RWPE2 (cell line): ENCODE results near the gene NKX2-4.
"Not testable (repeated sequence)": the region's sequence is repeated elsewhere in the genome, so short reads cannot be mapped to it uniquely, and the experiment has no call there.

ENCODE experiments used
- ATAC-seq: fragments of 200-7000 bp; cut with Tn5 transposase; 3 replicates; pipeline ENCODE4 v1.9.1; 2021; ENCODE audit warnings: low read depth
- DNase-seq: peaks from one replicate; pipeline ENCODE4 v3.0.0-alpha.2; 2020; ENCODE audit warnings: low spot score
- H3K27ac ChIP-seq: fragments of 450-650 bp; 2 replicates; pipeline ENCODE4 v1.5.1; 2017; ENCODE audit warnings: mild to moderate bottlenecking; ENCODE audit not compliant: poor library complexity, severe bottlenecking
- H3K27me3 ChIP-seq: fragments of 250-450 bp; sonication (Bioruptor Pico); 2 replicates; pipeline ENCODE4 v1.5.1; 2021; ENCODE audit warnings: mild to moderate bottlenecking, moderate library complexity; ENCODE audit not compliant: insufficient read depth, poor library complexity, severe bottlenecking
- H3K36me3 ChIP-seq: fragments of 250-450 bp; sonication (Bioruptor Pico); 2 replicates; pipeline ENCODE4 v1.5.1; 2020; ENCODE audit warnings: low read depth, mild to moderate bottlenecking, moderate library complexity
- H3K4me1 ChIP-seq: fragments of 250-450 bp; sonication (Bioruptor Pico); 2 replicates; pipeline ENCODE4 v1.5.1; 2021; ENCODE audit warnings: mild to moderate bottlenecking, moderate library complexity; ENCODE audit not compliant: insufficient read depth, poor library complexity, severe bottlenecking
- H3K4me3 ChIP-seq: fragments of 250-450 bp; sonication (Bioruptor Pico); 2 replicates; pipeline ENCODE4 v1.5.1; 2021; ENCODE audit warnings: mild to moderate bottlenecking, moderate library complexity; ENCODE audit not compliant: severe bottlenecking
- H3K9me3 ChIP-seq: fragments of 250-450 bp; sonication (Bioruptor Pico); 2 replicates; pipeline ENCODE4 v1.5.1; 2021; ENCODE audit warnings: mild to moderate bottlenecking, moderate library complexity; ENCODE audit not compliant: severe bottlenecking
- CTCF ChIP-seq: fragments of 450-650 bp; IDR thresholded peaks from one replicate; pipeline ENCODE4 v1.5.1; 2017; ENCODE audit warnings: mild to moderate bottlenecking, moderate library complexity; ENCODE audit not compliant: poor library complexity, severe bottlenecking

NKX2-4 gene

DNA sequence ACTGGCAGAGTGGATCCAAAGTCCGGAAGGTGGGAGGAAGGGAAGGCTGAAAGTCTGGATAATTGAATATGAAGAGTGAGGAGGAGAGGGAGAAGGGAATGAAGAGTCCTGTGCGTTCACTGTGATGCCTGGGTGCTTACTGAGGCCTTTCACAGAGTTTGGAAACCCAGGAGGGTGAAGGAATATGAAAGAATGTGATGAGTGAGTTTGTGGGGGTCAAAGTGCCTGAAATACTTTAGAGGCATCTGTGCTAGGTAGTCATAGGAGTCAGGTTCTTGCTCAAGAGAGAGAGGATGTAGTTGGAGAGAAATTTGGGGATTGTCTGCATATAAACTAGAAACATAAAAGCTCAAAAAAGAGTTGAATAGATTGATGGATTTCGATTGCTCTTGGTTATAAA, 20.7 kb downstream of the NKX2-4 start:
- Histone ChIP-seq H3K36me3 (peaks cover 35% of the 10 kb centered on the region), H3K27me3 (no peaks in the 10 kb centered on the region), H3K9me3 (no peaks in the 10 kb centered on the region), H3K4me3 (no peak overlapping the region), H3K27ac (no peak overlapping the region), H3K4me1 (no peaks in the 10 kb centered on the region)
- TF ChIP-seq CTCF = no peak
- DNase-seq (no peak), ATAC-seq (no peak; the same call in 2 of the 3 replicates)

GRCh38 chr20:21373436-21373835, 23.9 kb downstream of the NKX2-4 start:
- no peak for DNase-seq
- ATAC-seq = no peak
- Histone ChIP-seq H3K27ac (no peak overlapping the region), H3K9me3 (no peaks in the 10 kb centered on the region), H3K4me1 (no peaks in the 10 kb centered on the region), H3K27me3 (no peaks in the 10 kb centered on the region), H3K36me3 (peaks cover 40% of the 10 kb centered on the region), H3K4me3 (no peak overlapping the region)
- TF ChIP-seq CTCF = no peak

DNA sequence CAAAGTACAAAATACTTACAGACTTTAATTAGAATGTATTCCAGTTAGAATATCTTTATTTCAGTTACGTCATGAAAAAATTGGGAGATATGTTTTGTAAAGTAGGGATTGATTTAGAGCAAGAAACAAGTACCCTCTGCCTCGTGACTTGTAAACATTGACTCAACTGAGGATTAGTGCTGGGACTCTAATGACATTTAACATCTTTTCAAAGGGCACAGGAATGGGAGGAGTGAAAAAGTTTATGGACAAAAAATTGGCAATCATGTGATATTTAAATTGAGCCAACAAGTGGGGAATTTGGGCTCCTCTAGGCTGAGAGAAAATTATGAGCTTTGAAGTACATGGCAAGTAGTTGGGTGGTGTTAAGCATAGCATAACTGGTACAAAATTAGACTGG, 25.3 kb downstream of the NKX2-4 start:
- no peak for DNase-seq
- Histone ChIP-seq H3K36me3 (peaks cover 55% of the 10 kb centered on the region), H3K4me1 (no peaks in the 10 kb centered on the region), H3K4me3 (no peak overlapping the region), H3K27me3 (no peaks in the 10 kb centered on the region), H3K27ac (no peak overlapping the region), H3K9me3 (no peaks in the 10 kb centered on the region)
- TF ChIP-seq CTCF = no peak
- no peak for ATAC-seq

- Histone ChIP-seq H3K4me1 (no peaks in the 10 kb centered on the region), H3K4me3 (no peak overlapping the region), H3K9me3 (no peaks in the 10 kb centered on the region), H3K27me3 (no peaks in the 10 kb centered on the region), H3K36me3 (peaks cover 63% of the 10 kb centered on the region), H3K27ac (no peak overlapping the region)
- ATAC-seq (no peak), DNase-seq (no peak)
- no peak for TF ChIP-seq CTCF
Observed at GRCh38 chr20:21371193-21371592, 26.1 kb downstream of the NKX2-4 start.

- no peaks in the 10 kb centered on the region for H3K9me3 ChIP-seq
- no peak for ATAC-seq
- H3K27me3 ChIP-seq = no peaks in the 10 kb centered on the region
- no peak overlapping the region for H3K27ac ChIP-seq
- no peak for TF ChIP-seq CTCF
- DNase-seq = no peak
- H3K4me3 ChIP-seq = no peak overlapping the region
- no peaks in the 10 kb centered on the region for H3K4me1 ChIP-seq
- peaks cover 79% of the 10 kb centered on the region for H3K36me3 ChIP-seq
Observed at GRCh38 chr20:21368791-21369190, 28.5 kb downstream of the NKX2-4 start.

DNA sequence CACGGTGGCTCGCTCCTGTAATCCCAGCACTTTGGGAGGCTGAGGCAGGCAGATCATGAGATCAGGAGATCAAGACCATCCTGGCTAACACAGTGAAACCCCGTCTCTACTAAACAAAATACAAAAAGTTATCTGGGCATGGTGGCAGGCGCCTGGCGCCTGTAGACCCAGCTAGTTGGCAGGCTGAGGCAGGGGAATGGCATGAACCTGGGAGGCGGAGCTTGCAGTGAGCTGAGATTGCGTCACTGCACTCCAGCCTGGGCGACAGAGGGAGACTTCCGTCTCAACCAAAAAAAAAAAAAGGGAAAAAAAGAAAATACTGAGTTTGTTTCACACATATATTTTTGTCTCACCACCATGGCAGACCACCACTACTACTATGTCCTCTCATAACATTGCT, 31.1 kb downstream of the NKX2-4 start:
- ATAC-seq, H3K9me3 ChIP-seq, H3K4me1 ChIP-seq, H3K4me3 ChIP-seq, H3K27me3 ChIP-seq, DNase-seq, H3K27ac ChIP-seq: not testable (repeated sequence)
- H3K36me3 ChIP-seq = peaks cover 83% of the 10 kb centered on the region
